Keratinocyte (primary cell): Measurements from ENCODE around the gene ATF6.

Source experiments
- CTCF ChIP-seq, 3 experiments: IDR thresholded peaks in 1 of 3; conservative IDR thresholded peaks in 1 of 3; optimal IDR thresholded peaks in 1 of 3; 2 replicates in 2 of 3; 3 replicates in 1 of 3; pipeline versions ENCODE3 to v1.5.1; 2011; ENCODE audit warnings: low read length in 3 of 3, mild to moderate bottlenecking in 3 of 3, moderate library complexity in 2 of 3, control low read depth in 1 of 3, inconsistent platforms in 1 of 3; ENCODE audit not compliant: insufficient read depth in 2 of 3; ENCODE audit errors: extremely low read depth in 1 of 3
- EZH2 ChIP-seq: IDR thresholded peaks from one replicate; pipeline ENCODE4 v1.6.1; 2012; ENCODE audit warnings: inconsistent platforms, mild to moderate bottlenecking, low read length, moderate library complexity

GRCh38 chr1:161899091-161899490, 133.0 kb downstream of the ATF6 start:
- TF ChIP-seq EZH2 = no peak
- no peak for TF ChIP-seq CTCF (optimal IDR thresholded peaks at IDR 0.05 in 1 of 3, IDR thresholded peaks at IDR 0.05 in 1 of 3, conservative IDR thresholded peaks at IDR 0.05 in 1 of 3; ENCODE audit: extremely low read depth in 1 of 3, insufficient read depth in 2 of 3, low read length in 3 of 3)
